HepG2 (cell line): ENCODE results near the gene PHKA2. TPM values are rescaled to one million over a fixed set of nuclear protein-coding genes. Genes with fewer than 3 reads are reported as not detected.
A peak's percentile ranks its signal among the peaks of the same experiment; 100 is the strongest.

Experiments used
- ARNT2 ChIP-seq: sonication (generic); formaldehyde crosslinking; IDR thresholded peaks from 2 replicates; pipeline ENCODE4 v1.8.0; 2022; ENCODE audit warnings: mild to moderate bottlenecking, low read depth, missing genetic modification reagents, moderate library complexity
- FOXA3 ChIP-seq: IDR thresholded peaks from 2 replicates; pipeline ENCODE4 v1.6.1; 2016; ENCODE audit warnings: missing genetic modification reagents, missing compliant biosample characterization
- GABPA ChIP-seq, 2 experiments: IDR thresholded peaks; 2 replicates each; pipeline ENCODE4 v1.6.1; 2011 to 2016; ENCODE audit warnings: low read depth in 2 of 2, low read length in 1 of 2, missing biosample characterization in 1 of 2, missing genetic modification characterization in 1 of 2
- GATAD2A ChIP-seq: IDR thresholded peaks from 2 replicates; pipeline ENCODE4 v1.6.1; 2016
- HMG20A ChIP-seq: IDR thresholded peaks from 2 replicates; pipeline ENCODE4 v1.6.1; 2016; ENCODE audit warnings: borderline replicate concordance
- IKZF5 ChIP-seq: IDR thresholded peaks from 2 replicates; pipeline ENCODE4 v1.6.1; 2018; ENCODE audit warnings: missing genetic modification reagents, mild to moderate bottlenecking, missing compliant biosample characterization
- MAZ ChIP-seq, 2 experiments: sonication (generic) in 1 of 2; formaldehyde crosslinking in 1 of 2; IDR thresholded peaks; 2 replicates each; pipeline versions ENCODE4 v1.5.0 to v1.6.1; 2012 to 2020; ENCODE audit warnings: low read depth in 2 of 2, mild to moderate bottlenecking in 2 of 2, borderline replicate concordance in 1 of 2, improper control_type of control experiment in 1 of 2, low read length in 1 of 2, missing genetic modification reagents in 1 of 2, moderate library complexity in 1 of 2
- MED1 ChIP-seq: sonication (generic); formaldehyde crosslinking; IDR thresholded peaks from 2 replicates; pipeline ENCODE4 v1.4.0; 2020; ENCODE audit warnings: missing genetic modification reagents
- MYC ChIP-seq: sonication (generic); formaldehyde crosslinking; IDR thresholded peaks from 2 replicates; pipeline ENCODE4 v1.9.0; 2021; ENCODE audit warnings: missing genetic modification reagents, borderline replicate concordance
- NONO ChIP-seq, 2 experiments: fragments of 450-650 bp in 1 of 2; sonication (generic) in 1 of 2; formaldehyde crosslinking in 1 of 2; IDR thresholded peaks in 1 of 2; conservative IDR thresholded peaks in 1 of 2; 2 replicates each; pipeline versions ENCODE4 v1.6.1 to v1.8.0; 2017 to 2022; ENCODE audit warnings: mild to moderate bottlenecking in 1 of 2, missing genetic modification reagents in 1 of 2, moderate library complexity in 1 of 2
- NR2F6 ChIP-seq, 2 experiments: IDR thresholded peaks; 2 replicates each; pipeline ENCODE4 v1.6.1; 2016; ENCODE audit warnings: antibody characterized with exemption in 1 of 2, mild to moderate bottlenecking in 1 of 2
- POLR2A ChIP-seq, 2 experiments: IDR thresholded peaks; 2 replicates each; pipeline ENCODE4 v1.6.1; 2011; ENCODE audit warnings: low read depth in 2 of 2, low read length in 2 of 2, mild to moderate bottlenecking in 1 of 2, moderate library complexity in 1 of 2; ENCODE audit not compliant: insufficient read depth in 1 of 2
- PPARG ChIP-seq: conservative IDR thresholded peaks from 2 replicates; pipeline ENCODE4 v1.6.1; 2016; ENCODE audit warnings: missing biosample characterization, missing genetic modification reagents
- RBM22 ChIP-seq: fragments of 200-400 bp; formaldehyde crosslinking; optimal IDR thresholded peaks from 2 replicates; pipeline ENCODE3; 2017; ENCODE audit warnings: mild to moderate bottlenecking, low read length, moderate library complexity
- RXRB ChIP-seq: IDR thresholded peaks from 2 replicates; pipeline ENCODE4 v1.6.1; 2016; ENCODE audit warnings: borderline replicate concordance, missing genetic modification reagents, missing compliant biosample characterization
- SAFB2 ChIP-seq: sonication (generic); formaldehyde crosslinking; IDR thresholded peaks from 2 replicates; pipeline ENCODE4 v1.5.1; 2020; ENCODE audit warnings: missing genetic modification reagents, low read depth, mild to moderate bottlenecking, borderline replicate concordance
- SAP130 ChIP-seq: IDR thresholded peaks from 2 replicates; pipeline ENCODE4 v1.6.1; 2016; ENCODE audit warnings: low read depth
- SOX5 ChIP-seq: IDR thresholded peaks from 2 replicates; pipeline ENCODE4 v1.6.1; 2016; ENCODE audit warnings: borderline replicate concordance
- TFDP1 ChIP-seq: IDR thresholded peaks from 2 replicates; pipeline ENCODE4 v1.6.1; 2016; ENCODE audit warnings: missing compliant biosample characterization, missing genetic modification reagents, borderline replicate concordance
- TFDP2 ChIP-seq: sonication (generic); formaldehyde crosslinking; IDR thresholded peaks from 2 replicates; pipeline ENCODE4 v1.4.0; 2020; ENCODE audit warnings: missing genetic modification reagents
- ZNF496 ChIP-seq: sonication (generic); formaldehyde crosslinking; IDR thresholded peaks from 2 replicates; pipeline ENCODE4 v1.8.1; 2023; ENCODE audit warnings: mild to moderate bottlenecking, moderate library complexity, missing genetic modification reagents; ENCODE audit not compliant: insufficient replicate concordance
- ZNF607 ChIP-seq: sonication (generic); formaldehyde crosslinking; IDR thresholded peaks from 2 replicates; pipeline ENCODE4 v1.5.1; 2020; ENCODE audit warnings: missing genetic modification reagents, mild to moderate bottlenecking, borderline replicate concordance
- ZNF777 ChIP-seq: sonication (generic); formaldehyde crosslinking; IDR thresholded peaks from 2 replicates; pipeline ENCODE4 v1.4.0; 2020; ENCODE audit warnings: missing genetic modification reagents
- polyA plus RNA-seq, 8 experiments: library from polyadenylated mRNA; depleted of rRNA in 3 of 8; stranded (reverse) in 7 of 8; unstranded in 1 of 8; fragments of >200 nt; fragmentation: Illumina TruSeq in 4 of 8; extraction: Trizol in 4 of 8; gene quantifications; 2 replicates each; pipeline versions ENCODE4 v1.2.1 to v1.2.3, GENCODE V29; 2011 to 2016; ENCODE audit warnings: low read depth in 4 of 8, missing spikeins in 1 of 8, mixed read lengths in 1 of 8; ENCODE audit not compliant: insufficient read depth in 1 of 8
- total RNA-seq, 5 experiments: library from RNA; depleted of rRNA; stranded (reverse); fragments of >200 nt; fragmentation: Illumina TruSeq; extraction: Trizol; gene quantifications; 2 replicates each; pipeline ENCODE4 v1.2.3, GENCODE V29; 2016; ENCODE audit warnings: low read depth in 1 of 5

Gene PHKA2
- total and polyA plus RNA-seq, 2 of the 13 experiments (the other 11 are each of a cell fraction or from before 2014, with no cell fraction given) = 20.5 to 273 TPM

- TF ChIP-seq RXRB (CRISPR knock-in tag) (peak; percentile 66; the same call in 1 of the 2 replicates), MAZ (IDR thresholded peaks at IDR 0.05; ENCODE audit: borderline replicate concordance, low read depth, low read length) (no peak), MAZ (CRISPR knock-in tag; IDR thresholded peaks at IDR 0.05; ENCODE audit: low read depth) (no peak), TFDP1 (peak; percentile 69; the same call in 1 of the 2 replicates), TFDP2 (CRISPR knock-in tag) (peak; percentile 53; the same call in 1 of the 2 replicates), IKZF5 (CRISPR knock-in tag) (no peak), GABPA (IDR thresholded peaks at IDR 0.05; ENCODE audit: low read depth, low read length) (no peak), GABPA (CRISPR knock-in tag; IDR thresholded peaks at IDR 0.05; ENCODE audit: low read depth) (peak; percentile 24; the same call in 1 of the 2 replicates), ZNF777 (CRISPR knock-in tag) (peak; percentile 54; the same call in 1 of the 2 replicates), GATAD2A (CRISPR knock-in tag) (peak; percentile 22; the same call in 1 of the 2 replicates), MYC (CRISPR knock-in tag) (peak; percentile 64; the same call in 1 of the 2 replicates), HMG20A (CRISPR knock-in tag) (no peak), NR2F6 (IDR thresholded peaks at IDR 0.05) (no peak), NR2F6 (CRISPR knock-in tag; IDR thresholded peaks at IDR 0.05) (0 out of 2 replicates have a peak, but pooled peaks have one; percentile 19), ZNF496 (CRISPR knock-in tag) (no peak), PPARG (CRISPR knock-in tag) (peak; percentile 49; the same call in 1 of the 2 replicates), ZNF607 (CRISPR knock-in tag) (0 out of 2 replicates have a peak, but pooled peaks have one; percentile 25), SOX5 (CRISPR knock-in tag) (0 out of 2 replicates have a peak, but pooled peaks have one; percentile 20), FOXA3 (peak; percentile 36; the same call in 1 of the 2 replicates), NONO (IDR thresholded peaks at IDR 0.05) (no peak), NONO (CRISPR knock-in tag; conservative IDR thresholded peaks at IDR 0.05) (peak; percentile 60; the same call in 1 of the 2 replicates), RBM22 (peak; percentile 46), SAP130 (CRISPR knock-in tag) (peak; percentile 42; the same call in 1 of the 2 replicates), SAFB2 (CRISPR knock-in tag) (peak; percentile 58; the same call in 1 of the 2 replicates), ARNT2 (no peak), MED1 (CRISPR knock-in tag) (peak; percentile 37; the same call in 1 of the 2 replicates), POLR2A (IDR thresholded peaks at IDR 0.05; ENCODE audit: insufficient read depth in 1 of 2, low read depth in 2 of 2, low read length in 2 of 2) (peak in 1 of 2 experiments; percentile 37; a peak in 1 of 4 replicates)
Observed at GRCh38 chrX:18887177-18887824, 96.6 kb downstream of the PHKA2 start (continued).
